Measurements from ENCODE around the gene CYTH4.
A peak's percentile ranks its signal among the peaks of the same experiment; 100 is the strongest.

CYTH4 gene

GRCh38 chr22:37343863-37344734 is 61.8 kb downstream of the CYTH4 start:
- peak; percentile 97 for FAIRE-seq

GRCh38 chr22:37344735-37345449 is 62.6 kb downstream of the CYTH4 start:
- FAIRE-seq (peak; percentile 68), DNase-seq (ENCODE audit: low spot score) (no peak)

More at GRCh38 chr22:37343863-37344734, 61.8 kb downstream of the CYTH4 start:
- DNase-seq (ENCODE audit: low spot score): peak; percentile 52

- DNase-seq (ENCODE audit: low spot score) (peak; percentile 87), FAIRE-seq (peak; percentile 91)
Observed at GRCh38 chr22:37345863-37346504, 63.7 kb downstream of the CYTH4 start.

- peak; percentile 91 for FAIRE-seq
Observed at GRCh38 chr22:37346505-37346895, 64.2 kb downstream of the CYTH4 start.

GRCh38 chr22:37349043-37349814 is 66.9 kb downstream of the CYTH4 start:
- FAIRE-seq: no peak
- no peak for DNase-seq (ENCODE audit: low spot score)

More at GRCh38 chr22:37346505-37346895, 64.2 kb downstream of the CYTH4 start:
- no peak for DNase-seq (ENCODE audit: low spot score)

- DNase-seq (ENCODE audit: low spot score) (no peak), FAIRE-seq (no peak)
Observed at GRCh38 chr22:37351232-37351631, 68.9 kb downstream of the CYTH4 start.

GRCh38 chr22:37352481-37352880 is 70.2 kb downstream of the CYTH4 start:
- FAIRE-seq: peak; percentile 9

GRCh38 chr22:37353839-37354238 is 71.5 kb downstream of the CYTH4 start:
- peak; percentile 85 for FAIRE-seq
- peak; percentile 66 for DNase-seq (ENCODE audit: low spot score)

More at GRCh38 chr22:37352481-37352880, 70.2 kb downstream of the CYTH4 start:
- DNase-seq (ENCODE audit: low spot score): no peak

GRCh38 chr22:37354261-37354660 is 72.0 kb downstream of the CYTH4 start:
- peak; percentile 44 for FAIRE-seq
- DNase-seq (ENCODE audit: low spot score): no peak

- no peak for FAIRE-seq
- no peak for DNase-seq (ENCODE audit: low spot score)
Observed at GRCh38 chr22:37354670-37355069, 72.4 kb downstream of the CYTH4 start.

- no peak for DNase-seq (ENCODE audit: low spot score)
- peak; percentile 85 for FAIRE-seq
Observed at GRCh38 chr22:37355174-37355573, 72.9 kb downstream of the CYTH4 start.

- no peak for FAIRE-seq
Observed at GRCh38 chr22:37356922-37357321, 74.6 kb downstream of the CYTH4 start.

GRCh38 chr22:37357446-37358075 is 75.3 kb downstream of the CYTH4 start:
- FAIRE-seq (peak; percentile 82), DNase-seq (ENCODE audit: low spot score) (no peak)

More at GRCh38 chr22:37356922-37357321, 74.6 kb downstream of the CYTH4 start:
- no peak for DNase-seq (ENCODE audit: low spot score)

GRCh38 chr22:37358386-37358785 is 76.1 kb downstream of the CYTH4 start:
- DNase-seq (ENCODE audit: low spot score) (no peak), FAIRE-seq (peak; percentile 35)

GRCh38 chr22:37358917-37359316 is 76.6 kb downstream of the CYTH4 start:
- DNase-seq (ENCODE audit: low spot score): no peak
- FAIRE-seq: no peak

- FAIRE-seq (no peak), DNase-seq (ENCODE audit: low spot score) (no peak)
Observed at GRCh38 chr22:37362621-37363020, 80.3 kb downstream of the CYTH4 start.

GRCh38 chr22:37363261-37363992 is 81.1 kb downstream of the CYTH4 start:
- FAIRE-seq (no peak), DNase-seq (ENCODE audit: low spot score) (no peak)
